Measurements from ENCODE around the gene DIPK1C.

The DIPK1C gene

DNA sequence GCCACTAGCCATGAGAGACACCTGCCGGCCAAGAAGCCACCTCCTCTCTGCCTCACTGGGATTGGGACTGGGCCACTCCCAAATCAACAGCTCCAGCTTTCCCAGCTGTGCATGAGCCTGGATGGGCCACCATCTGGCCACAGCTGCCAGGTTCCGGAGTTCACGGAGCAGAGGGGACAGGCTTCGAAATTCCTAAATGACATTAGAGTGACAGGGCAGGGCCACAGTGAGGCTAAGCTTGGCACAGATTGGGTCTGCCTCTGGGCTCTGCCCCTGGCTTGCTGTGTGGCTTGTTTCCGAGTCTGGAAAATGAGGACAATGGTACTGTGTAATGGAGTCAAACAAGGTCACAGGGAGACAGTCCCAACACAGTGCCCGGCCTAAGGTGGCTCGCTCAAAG lies 6.5 kb downstream of the DIPK1C start:
- no peak overlapping the region for H3K4me3 ChIP-seq (ENCODE audit: low read depth, low read length)
- in situ Hi-C loops (cut with HindIII; ENCODE audit: low sequenced_read_pairs), result loop anchor here (5.0 to 25.0 kb wide), 2 partner anchors 73 to 263 kb away; no protein-coding TSS in a partner anchor
- TF ChIP-seq, protein P1, sequence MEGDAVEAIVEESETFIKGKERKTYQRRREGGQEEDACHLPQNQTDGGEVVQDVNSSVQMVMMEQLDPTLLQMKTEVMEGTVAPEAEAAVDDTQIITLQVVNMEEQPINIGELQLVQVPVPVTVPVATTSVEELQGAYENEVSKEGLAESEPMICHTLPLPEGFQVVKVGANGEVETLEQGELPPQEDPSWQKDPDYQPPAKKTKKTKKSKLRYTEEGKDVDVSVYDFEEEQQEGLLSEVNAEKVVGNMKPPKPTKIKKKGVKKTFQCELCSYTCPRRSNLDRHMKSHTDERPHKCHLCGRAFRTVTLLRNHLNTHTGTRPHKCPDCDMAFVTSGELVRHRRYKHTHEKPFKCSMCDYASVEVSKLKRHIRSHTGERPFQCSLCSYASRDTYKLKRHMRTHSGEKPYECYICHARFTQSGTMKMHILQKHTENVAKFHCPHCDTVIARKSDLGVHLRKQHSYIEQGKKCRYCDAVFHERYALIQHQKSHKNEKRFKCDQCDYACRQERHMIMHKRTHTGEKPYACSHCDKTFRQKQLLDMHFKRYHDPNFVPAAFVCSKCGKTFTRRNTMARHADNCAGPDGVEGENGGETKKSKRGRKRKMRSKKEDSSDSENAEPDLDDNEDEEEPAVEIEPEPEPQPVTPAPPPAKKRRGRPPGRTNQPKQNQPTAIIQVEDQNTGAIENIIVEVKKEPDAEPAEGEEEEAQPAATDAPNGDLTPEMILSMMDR (IDR thresholded peaks at IDR 0.05; ENCODE audit: low read depth, low read length, missing control alignments), result no peak
- no peak for DNase-seq (ENCODE audit: low read depth)

DNA sequence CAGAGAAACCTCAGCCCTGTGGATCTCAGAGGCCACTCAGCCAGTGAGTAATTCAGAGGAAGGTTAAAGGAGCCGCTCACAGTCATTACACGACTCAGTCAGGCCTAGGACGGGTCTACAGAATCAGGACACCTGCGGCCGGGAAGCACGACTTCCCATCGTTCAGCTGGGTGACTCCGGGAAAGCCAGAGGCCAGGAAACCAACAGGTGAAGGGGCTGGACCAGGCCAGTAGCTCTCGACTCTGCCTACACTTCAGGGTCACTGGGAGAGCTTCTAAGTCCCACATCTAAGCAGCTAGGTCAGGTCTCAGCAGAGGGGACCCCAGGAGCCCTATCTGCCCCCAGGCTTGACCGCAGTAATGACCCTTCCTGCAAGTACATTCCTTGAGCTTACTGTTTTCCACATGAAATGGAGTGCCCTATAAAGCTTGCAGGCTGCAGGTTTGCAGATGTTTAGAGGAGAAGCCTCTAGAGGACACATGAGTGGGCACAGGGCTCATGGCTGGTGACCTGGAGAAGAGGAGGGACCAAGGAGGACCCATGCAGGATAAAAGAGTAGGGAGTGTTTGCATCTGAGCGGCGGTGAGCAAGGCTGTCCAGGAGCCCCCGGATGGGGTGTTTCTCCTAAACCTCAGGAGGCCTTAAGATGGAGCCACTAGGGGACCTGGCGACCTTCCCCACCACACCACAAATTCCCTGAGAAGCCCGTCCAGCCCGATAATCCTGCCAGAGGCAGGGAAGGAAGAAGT lies 9.5 kb downstream of the DIPK1C start:
- in situ Hi-C loops (cut with HindIII; ENCODE audit: low sequenced_read_pairs), result no loop called here
- no peak for DNase-seq (ENCODE audit: low read depth)
- no peak overlapping the region for H3K4me3 ChIP-seq (ENCODE audit: low read depth, low read length)
- TF ChIP-seq, protein P1 (IDR thresholded peaks at IDR 0.05; ENCODE audit: low read depth, low read length, missing control alignments), result no peak

DNA sequence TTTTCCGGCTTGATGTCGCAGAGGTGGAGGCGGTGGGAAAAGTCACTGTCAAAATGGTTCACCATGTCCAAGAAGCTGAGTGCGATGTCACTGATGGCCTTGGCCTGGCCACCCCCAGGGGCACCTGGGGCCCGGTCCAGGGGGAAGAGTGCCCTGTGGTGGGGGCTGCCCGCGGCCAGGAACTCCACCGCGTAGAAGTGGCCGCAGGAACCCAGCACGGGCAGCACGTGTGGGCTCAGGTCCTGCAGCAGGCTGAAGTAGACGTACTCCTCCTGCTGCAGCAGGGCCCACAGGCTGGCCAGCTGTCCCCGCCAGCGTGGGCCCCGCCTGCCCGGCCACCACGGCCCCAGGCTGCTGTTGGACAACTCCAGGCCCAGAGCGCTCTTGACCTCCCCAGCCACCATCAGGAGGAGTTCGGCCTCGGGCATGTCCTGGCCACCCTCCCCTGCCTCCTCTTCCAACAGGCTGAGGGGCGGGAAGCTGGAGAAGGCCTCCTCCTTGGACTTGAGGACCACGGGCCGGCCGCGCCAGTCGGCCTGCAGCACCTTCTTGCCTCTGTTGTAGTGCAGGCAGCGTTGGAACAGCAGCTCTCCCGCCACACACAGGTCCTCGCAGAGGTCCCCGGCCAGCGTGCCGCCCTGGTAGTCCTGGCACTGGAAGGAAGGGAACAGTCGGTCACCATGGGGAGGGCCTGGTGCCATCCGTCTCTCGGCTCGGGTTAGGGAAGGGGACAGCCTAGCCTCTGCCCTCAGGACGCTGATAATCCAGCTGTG lies 10.3 kb downstream of the DIPK1C start:
- in situ Hi-C loops (cut with HindIII; ENCODE audit: low sequenced_read_pairs), result no loop called here
- TF ChIP-seq, protein P1 (IDR thresholded peaks at IDR 0.05; ENCODE audit: low read depth, low read length, missing control alignments), result no peak
- no peak overlapping the region for H3K4me3 ChIP-seq (ENCODE audit: low read depth, low read length)
- no peak for DNase-seq (ENCODE audit: low read depth)

DNA sequence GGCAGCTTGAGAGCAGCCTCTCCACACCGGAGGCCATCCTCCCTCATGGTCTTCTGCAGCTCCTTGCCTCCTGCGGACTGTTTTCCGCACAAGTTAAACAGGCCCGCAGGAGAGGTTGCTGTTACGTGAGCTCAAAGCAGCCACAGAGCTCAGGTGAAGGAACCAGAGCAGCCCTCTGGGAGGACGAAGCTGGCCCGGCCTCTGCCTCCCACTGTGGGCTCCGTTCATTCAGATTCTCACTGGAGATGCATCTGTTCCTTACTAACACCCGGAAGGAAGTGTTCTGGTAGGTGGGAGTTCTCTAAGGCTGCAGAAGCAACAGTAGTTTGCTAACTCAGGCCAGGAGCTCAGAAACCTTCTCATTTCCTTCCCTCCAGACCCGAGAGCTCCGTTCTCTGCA lies 10.9 kb downstream of the DIPK1C start:
- no peak overlapping the region for H3K4me3 ChIP-seq (ENCODE audit: low read depth, low read length)
- DNase-seq (ENCODE audit: low read depth), result no peak
- in situ Hi-C loops (cut with HindIII; ENCODE audit: low sequenced_read_pairs), result no loop called here
- TF ChIP-seq, protein P1 (IDR thresholded peaks at IDR 0.05; ENCODE audit: low read depth, low read length, missing control alignments), result no peak

DNA sequence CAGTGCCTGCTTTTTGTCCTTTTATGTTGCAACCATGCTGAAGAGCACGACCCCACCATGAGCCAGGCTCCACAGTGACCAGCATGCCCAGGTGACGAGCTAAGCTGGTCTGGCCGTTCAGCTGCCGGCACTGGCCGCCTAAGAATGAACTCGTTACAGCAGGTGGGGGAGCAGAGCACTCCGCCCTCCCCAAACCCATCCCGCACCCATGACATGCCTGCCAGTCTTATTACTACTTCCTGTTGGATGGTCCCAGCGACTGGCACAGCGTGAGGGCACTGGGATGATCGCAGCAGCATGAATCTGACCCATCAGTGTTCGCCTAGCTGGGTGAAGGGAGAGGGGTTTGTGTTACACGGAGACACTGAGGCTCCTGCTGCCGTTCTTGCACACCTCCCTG lies 11.5 kb downstream of the DIPK1C start:
- in situ Hi-C loops (cut with HindIII; ENCODE audit: low sequenced_read_pairs), result no loop called here
- TF ChIP-seq, protein P1 (IDR thresholded peaks at IDR 0.05; ENCODE audit: low read depth, low read length, missing control alignments), result no peak
- no peak overlapping the region for H3K4me3 ChIP-seq (ENCODE audit: low read depth, low read length)
- DNase-seq (ENCODE audit: low read depth), result no peak

DNA sequence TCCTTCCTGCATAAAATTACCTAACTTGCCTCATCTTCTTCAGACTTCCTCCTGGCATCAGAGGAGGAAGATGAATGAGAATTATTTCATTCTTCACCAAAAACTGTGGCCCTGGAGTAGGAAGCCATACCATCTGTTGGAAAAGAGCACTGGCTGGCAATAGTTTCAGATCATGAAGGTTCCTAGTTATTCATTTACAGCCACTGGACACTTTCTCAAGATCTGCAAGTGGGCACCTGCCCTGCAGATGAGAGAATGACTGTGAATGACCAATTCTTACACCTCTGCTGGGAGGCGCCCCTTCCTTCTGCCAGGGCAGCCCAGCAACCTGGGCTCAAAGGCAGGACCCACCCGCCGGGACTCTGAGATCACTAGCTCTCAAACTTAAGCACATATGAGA lies 13.0 kb downstream of the DIPK1C start:
- in situ Hi-C loops (cut with HindIII; ENCODE audit: low sequenced_read_pairs), result no loop called here
- no peak overlapping the region for H3K4me3 ChIP-seq (ENCODE audit: low read depth, low read length)
- TF ChIP-seq, protein P1 (IDR thresholded peaks at IDR 0.05; ENCODE audit: low read depth, low read length, missing control alignments), result no peak
- no peak for DNase-seq (ENCODE audit: low read depth)
